Measurements from ENCODE around the gene ABHD12.

The ABHD12 gene

GRCh38 chr20:25355866-25356265, 34.8 kb downstream of the ABHD12 start:
- H3F3A ChIP-seq (ENCODE audit: insufficient read depth): no peaks in the 10 kb centered on the region
- no peak overlapping the region for H2AFZ ChIP-seq (ENCODE audit: low read depth, low read length, severe bottlenecking)
- no peaks in the 10 kb centered on the region for H4K20me1 ChIP-seq (ENCODE audit: low read depth, low read length)
- no peaks in the 10 kb centered on the region for H3K9me2 ChIP-seq (replicated peaks; ENCODE audit: insufficient read depth, low read length)
- no peak overlapping the region for H3K9ac ChIP-seq (ENCODE audit: low read length)
- no peak overlapping the region for H3K4me2 ChIP-seq (ENCODE audit: low read depth, low read length, poor library complexity, severe bottlenecking)
- H3K79me2 ChIP-seq (ENCODE audit: insufficient read depth, low read length): no peaks in the 10 kb centered on the region
- TF ChIP-seq, protein P1, sequence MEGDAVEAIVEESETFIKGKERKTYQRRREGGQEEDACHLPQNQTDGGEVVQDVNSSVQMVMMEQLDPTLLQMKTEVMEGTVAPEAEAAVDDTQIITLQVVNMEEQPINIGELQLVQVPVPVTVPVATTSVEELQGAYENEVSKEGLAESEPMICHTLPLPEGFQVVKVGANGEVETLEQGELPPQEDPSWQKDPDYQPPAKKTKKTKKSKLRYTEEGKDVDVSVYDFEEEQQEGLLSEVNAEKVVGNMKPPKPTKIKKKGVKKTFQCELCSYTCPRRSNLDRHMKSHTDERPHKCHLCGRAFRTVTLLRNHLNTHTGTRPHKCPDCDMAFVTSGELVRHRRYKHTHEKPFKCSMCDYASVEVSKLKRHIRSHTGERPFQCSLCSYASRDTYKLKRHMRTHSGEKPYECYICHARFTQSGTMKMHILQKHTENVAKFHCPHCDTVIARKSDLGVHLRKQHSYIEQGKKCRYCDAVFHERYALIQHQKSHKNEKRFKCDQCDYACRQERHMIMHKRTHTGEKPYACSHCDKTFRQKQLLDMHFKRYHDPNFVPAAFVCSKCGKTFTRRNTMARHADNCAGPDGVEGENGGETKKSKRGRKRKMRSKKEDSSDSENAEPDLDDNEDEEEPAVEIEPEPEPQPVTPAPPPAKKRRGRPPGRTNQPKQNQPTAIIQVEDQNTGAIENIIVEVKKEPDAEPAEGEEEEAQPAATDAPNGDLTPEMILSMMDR (IDR thresholded peaks at IDR 0.05; ENCODE audit: insufficient read depth, low read length, poor library complexity, severe bottlenecking): no peak
- no peak for TF ChIP-seq EZH2phosphoT487 (conservative IDR thresholded peaks at IDR 0.05; ENCODE audit: low read length)
- no peaks in the 10 kb centered on the region for H3K9me3 ChIP-seq (ENCODE audit: insufficient read depth, low read length)
- H3K36me3 ChIP-seq (ENCODE audit: low read length): no peaks in the 10 kb centered on the region
- H3K27ac ChIP-seq (ENCODE audit: low read depth, low read length): no peak overlapping the region
- no peaks in the 10 kb centered on the region for H3K27me3 ChIP-seq (ENCODE audit: low read length)
- no peak overlapping the region for H3K4me3 ChIP-seq (ENCODE audit: insufficient read depth, low read length, poor library complexity, severe bottlenecking)

- Histone ChIP-seq H2AFZ (ENCODE audit: low read depth, low read length, severe bottlenecking) (no peak overlapping the region), H3F3A (ENCODE audit: insufficient read depth) (no peaks in the 10 kb centered on the region), H3K9ac (ENCODE audit: low read length) (no peak overlapping the region), H3K27ac (ENCODE audit: low read depth, low read length) (no peak overlapping the region), H3K9me3 (ENCODE audit: insufficient read depth, low read length) (no peaks in the 10 kb centered on the region), H4K20me1 (ENCODE audit: low read depth, low read length) (no peaks in the 10 kb centered on the region), H3K4me2 (ENCODE audit: low read depth, low read length, poor library complexity, severe bottlenecking) (no peak overlapping the region), H3K4me3 (ENCODE audit: insufficient read depth, low read length, poor library complexity, severe bottlenecking) (no peak overlapping the region), H3K36me3 (ENCODE audit: low read length) (no peaks in the 10 kb centered on the region), H3K79me2 (ENCODE audit: insufficient read depth, low read length) (no peaks in the 10 kb centered on the region), H3K9me2 (replicated peaks; ENCODE audit: insufficient read depth, low read length) (no peaks in the 10 kb centered on the region), H3K27me3 (ENCODE audit: low read length) (no peaks in the 10 kb centered on the region)
- TF ChIP-seq EZH2phosphoT487 (conservative IDR thresholded peaks at IDR 0.05; ENCODE audit: low read length): no peak
- TF ChIP-seq, protein P1 (IDR thresholded peaks at IDR 0.05; ENCODE audit: insufficient read depth, low read length, poor library complexity, severe bottlenecking): no peak
Observed at GRCh38 chr20:25355011-25355595, 35.5 kb downstream of the ABHD12 start.

GRCh38 chr20:25353747-25354705, 36.6 kb downstream of the ABHD12 start:
- Histone ChIP-seq H4K20me1 (ENCODE audit: low read depth, low read length) (no peaks in the 10 kb centered on the region), H3K36me3 (ENCODE audit: low read length) (no peaks in the 10 kb centered on the region), H3F3A (ENCODE audit: insufficient read depth) (no peaks in the 10 kb centered on the region), H3K27ac (ENCODE audit: low read depth, low read length) (no peak overlapping the region), H3K4me3 (ENCODE audit: insufficient read depth, low read length, poor library complexity, severe bottlenecking) (no peak overlapping the region), H3K9me3 (ENCODE audit: insufficient read depth, low read length) (no peaks in the 10 kb centered on the region), H3K9ac (ENCODE audit: low read length) (no peak overlapping the region), H3K79me2 (ENCODE audit: insufficient read depth, low read length) (no peaks in the 10 kb centered on the region), H3K4me2 (ENCODE audit: low read depth, low read length, poor library complexity, severe bottlenecking) (no peak overlapping the region), H2AFZ (ENCODE audit: low read depth, low read length, severe bottlenecking) (no peak overlapping the region), H3K9me2 (replicated peaks; ENCODE audit: insufficient read depth, low read length) (no peaks in the 10 kb centered on the region), H3K27me3 (ENCODE audit: low read length) (no peaks in the 10 kb centered on the region)
- TF ChIP-seq EZH2phosphoT487 (conservative IDR thresholded peaks at IDR 0.05; ENCODE audit: low read length): no peak
- TF ChIP-seq, protein P1 (IDR thresholded peaks at IDR 0.05; ENCODE audit: insufficient read depth, low read length, poor library complexity, severe bottlenecking): no peak

Measured in SU-DHL-6 (cell line).